ENCODE data around the gene NUDT17.

NUDT17 gene

DNA sequence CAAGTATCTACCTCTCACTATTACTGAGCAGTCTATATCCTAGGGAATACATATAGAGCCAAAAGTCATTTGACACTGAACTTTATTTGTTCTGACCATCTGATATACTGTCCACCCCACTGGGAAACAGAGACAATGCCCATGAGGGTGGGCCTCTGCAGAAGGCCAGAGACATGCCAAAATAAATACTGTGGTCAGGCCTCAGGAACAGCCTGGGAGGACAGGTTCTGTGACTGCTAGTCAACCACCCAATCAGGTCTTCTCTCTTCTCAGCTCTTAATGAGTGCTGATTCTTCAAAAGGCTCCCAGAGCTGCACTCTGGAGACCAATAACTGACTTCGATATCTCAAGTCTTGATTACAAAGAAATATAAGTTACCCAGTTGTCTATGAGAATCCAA, 45.7 kb downstream of the NUDT17 start:
- DNase-seq (ENCODE audit: low read depth, low spot score), result no peak

DNA sequence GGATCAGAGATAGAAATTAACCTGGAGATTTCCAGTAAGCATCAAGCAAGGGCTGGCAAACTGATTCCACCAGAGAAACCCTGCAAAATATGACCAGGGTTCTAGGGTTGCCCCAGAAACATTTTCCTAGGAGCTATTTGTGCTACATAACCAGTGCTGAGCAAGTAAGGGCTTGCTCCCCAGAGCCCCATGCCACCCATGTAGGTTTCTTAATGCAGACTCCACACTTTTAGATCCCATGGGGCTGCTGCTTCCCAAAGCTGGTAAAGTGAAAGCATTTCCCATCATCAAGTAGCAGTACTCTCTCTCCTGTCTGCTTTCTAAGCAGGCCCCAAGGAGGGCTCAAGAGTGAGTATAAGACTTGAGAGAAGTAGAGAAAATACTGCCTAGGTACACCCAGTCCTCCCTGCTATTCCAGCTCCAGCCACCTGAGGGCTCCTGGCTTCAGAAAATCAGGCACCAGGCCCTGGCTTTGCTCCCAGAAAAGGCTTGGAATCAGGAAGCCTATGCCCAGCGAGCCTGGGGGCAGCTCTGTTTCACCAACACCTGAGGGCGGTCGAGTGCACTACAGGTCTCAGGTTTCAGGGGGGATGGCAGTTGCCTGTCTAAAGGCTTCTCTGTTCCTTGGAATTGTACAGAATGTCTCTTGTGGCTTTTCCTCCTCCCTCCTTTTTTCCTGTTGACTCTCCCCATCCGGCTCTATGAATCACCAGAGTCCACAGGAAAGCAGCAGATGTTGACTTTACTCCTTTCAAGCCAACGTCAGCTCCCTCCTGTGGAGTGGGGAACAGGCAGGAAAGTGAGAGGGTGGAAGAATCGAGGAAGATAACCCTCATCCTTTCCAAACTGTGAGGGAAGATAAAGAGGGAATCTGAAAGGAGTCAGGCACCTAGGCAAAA, 46.4 kb downstream of the NUDT17 start:
- peak; percentile 99 for DNase-seq (ENCODE audit: low read depth, low spot score)

DNA sequence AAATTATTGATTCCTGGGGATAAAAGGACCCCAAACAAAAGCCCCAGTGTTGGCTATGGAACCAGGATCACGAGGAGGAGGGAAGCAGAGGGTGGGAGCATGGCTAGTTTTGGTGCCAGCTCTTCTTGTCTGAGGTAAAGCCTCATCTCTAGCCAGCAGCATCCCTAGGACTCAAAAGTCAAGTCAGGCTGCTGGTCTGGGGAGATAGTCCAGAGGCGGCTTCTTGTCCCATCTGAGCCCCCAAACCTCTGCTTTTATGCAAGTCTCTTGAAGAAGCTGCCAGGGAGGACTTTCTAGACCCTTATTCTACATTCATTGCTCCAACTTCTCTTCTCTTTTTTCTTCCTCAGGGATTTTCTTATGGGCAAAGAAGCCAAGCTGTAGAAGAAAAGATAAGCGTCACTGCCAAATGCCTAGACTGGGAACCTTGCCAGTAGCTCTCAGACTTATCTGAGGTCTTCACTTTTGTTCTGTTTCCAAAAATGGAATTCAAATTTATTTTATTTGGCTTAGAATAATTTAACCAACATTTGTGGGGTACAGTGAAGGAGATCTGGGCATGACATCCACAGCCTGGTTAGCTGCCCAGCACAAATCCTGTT, 47.2 kb downstream of the NUDT17 start:
- DNase-seq (ENCODE audit: low read depth, low spot score), result no peak

DNA sequence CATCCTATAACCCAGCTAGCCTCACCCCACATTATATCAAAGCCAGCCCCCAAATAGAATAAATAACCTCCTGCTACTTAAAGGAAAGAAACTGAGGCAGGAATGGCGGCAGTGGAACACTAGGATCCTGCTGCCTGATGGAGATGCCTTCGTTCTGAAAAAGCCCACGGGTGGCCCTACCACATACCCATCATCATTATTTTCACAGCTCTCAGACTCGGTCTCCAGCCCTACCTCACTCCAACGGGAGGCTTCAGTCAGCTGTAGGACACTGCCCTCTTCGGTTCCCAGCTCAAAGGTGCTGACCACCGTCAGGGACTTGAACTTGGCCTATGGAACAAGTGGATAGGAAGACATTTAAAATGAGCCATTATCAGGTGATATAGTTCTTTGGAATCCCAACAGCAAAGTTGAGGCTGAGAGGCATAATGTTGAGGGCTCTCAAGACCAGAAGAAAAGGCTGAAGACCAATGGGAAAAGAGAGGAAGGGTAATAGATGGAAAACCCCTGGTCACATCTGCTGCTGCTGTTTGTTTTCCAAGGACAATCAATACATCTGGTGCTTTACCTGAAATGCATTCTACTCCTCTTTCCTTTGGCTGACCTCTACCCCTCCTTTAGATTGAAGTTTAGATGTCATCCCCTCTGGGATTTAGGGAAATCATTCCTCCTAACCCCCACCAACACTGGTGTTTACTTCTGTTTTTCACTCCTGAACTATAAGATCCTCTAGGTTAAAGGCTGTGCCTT, 48.1 kb downstream of the NUDT17 start:
- no peak for DNase-seq (ENCODE audit: low read depth, low spot score)

DNA sequence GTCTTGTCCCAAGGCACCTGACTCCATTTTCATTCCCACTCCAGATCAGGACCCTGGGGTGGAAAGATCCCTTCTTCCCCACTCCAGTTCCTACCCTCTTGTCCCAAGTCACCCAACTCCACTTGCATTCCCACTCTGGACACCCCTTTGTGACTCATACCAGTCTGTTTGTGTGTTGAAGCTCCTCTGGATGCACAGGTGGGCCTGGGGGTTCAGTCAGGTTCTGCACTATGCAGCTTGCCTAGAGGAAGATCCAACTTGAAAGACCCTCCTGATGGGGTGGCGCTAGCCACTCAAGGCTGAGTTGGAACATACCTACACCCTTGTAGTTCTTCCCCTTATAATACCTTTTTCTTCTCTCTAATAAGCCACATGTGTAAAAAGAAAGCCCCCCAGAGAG, 50.0 kb downstream of the NUDT17 start:
- no peak for DNase-seq (ENCODE audit: low read depth, low spot score)

DNA sequence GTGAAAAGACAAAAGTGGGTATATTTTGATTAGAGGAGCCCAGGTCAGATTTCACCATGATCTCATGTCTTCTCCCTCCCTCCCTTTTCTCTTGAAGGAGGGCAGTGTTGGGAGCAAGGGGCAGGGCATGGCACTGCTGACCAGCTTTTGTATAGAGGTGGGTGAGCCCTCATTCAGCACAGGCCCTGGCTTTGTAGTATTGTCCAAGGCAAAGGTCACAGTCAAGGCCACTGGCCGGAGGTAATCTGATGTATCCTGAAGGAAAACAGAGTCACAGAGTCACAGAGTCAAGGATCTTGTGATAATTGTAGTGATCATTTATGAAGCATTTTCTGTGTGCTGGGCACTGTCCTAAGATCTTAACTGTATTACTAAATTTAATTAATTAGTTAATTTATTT, 52.5 kb downstream of the NUDT17 start:
- DNase-seq (ENCODE audit: low read depth, low spot score), result no peak

Data from ELF-1 (cell line).